Activated CD4-positive, alpha-beta memory T cell treated with anti-CD3 and anti-CD28 coated beads, Interleukin-2, amount 10 ng/mL, durations not matched to agents 7 days and 5 days (primary cell): ENCODE data around the gene FICD. TPM values are rescaled to one million over a fixed set of nuclear protein-coding genes. Genes with fewer than 3 reads are reported as not detected.

Experiments used
- CTCF ChIA-PET: fragments of 350-600 bp; sonication (Branson Sonifier 250); formaldehyde crosslinking; loops from one replicate; lab custom pipeline; 2021; ENCODE audit warnings: antibody characterized with exemption, inconsistent platforms; lab: Charles Lee
- POLR2A ChIA-PET: fragments of 350-600 bp; sonication (Branson Sonifier 250); formaldehyde crosslinking; loops from one replicate; lab custom pipeline; 2021; ENCODE audit warnings: antibody characterized with exemption; lab: Charles Lee
- DNase-seq: peaks from one replicate; pipeline ENCODE4 v3.0.0-alpha.2; 2020
- H3K27ac Mint-ChIP-seq: one replicate; pipeline ENCODE4 v1.8.0; 2021; ENCODE audit warnings: mild to moderate bottlenecking, mixed read lengths
- H3K27me3 Mint-ChIP-seq: one replicate; pipeline ENCODE4 v1.8.0; 2021; ENCODE audit warnings: mixed read lengths
- H3K36me3 Mint-ChIP-seq: one replicate; pipeline ENCODE4 v1.8.0; 2021; ENCODE audit warnings: low read depth, mixed read lengths
- H3K4me1 Mint-ChIP-seq: one replicate; pipeline ENCODE4 v1.8.0; 2021; ENCODE audit warnings: mixed read lengths
- H3K4me3 Mint-ChIP-seq: one replicate; pipeline ENCODE4 v1.8.0; 2021; ENCODE audit warnings: mild to moderate bottlenecking, mixed read lengths
- H3K9me3 Mint-ChIP-seq: one replicate; pipeline ENCODE4 v1.8.0; 2021; ENCODE audit warnings: mixed read lengths
- total RNA-seq, 2 experiments: library from RNA; stranded (reverse); gene quantifications; one replicate each; pipeline ENCODE4 v1.2.3, GENCODE V29; 2021

The FICD gene
- total RNA-seq, 2 experiments from 2014 or later = 6.3 to 7.1 TPM

GRCh38 chr12:108526482-108527165 lies 11.5 kb downstream of the FICD start:
- H3K27ac Mint-ChIP-seq = no peak overlapping the region
- no peaks in the 10 kb centered on the region for H3K27me3 Mint-ChIP-seq
- peaks cover 15% of the 10 kb centered on the region for H3K4me1 Mint-ChIP-seq
- no peak overlapping the region for H3K4me3 Mint-ChIP-seq
- no peak for DNase-seq
- H3K36me3 Mint-ChIP-seq = peaks cover 84% of the 10 kb centered on the region
- no peaks in the 10 kb centered on the region for H3K9me3 Mint-ChIP-seq
- ChIA-PET POLR2A (interaction anchor here (2.0 kb wide), 1 partner anchor 34 kb away, joined by 9 read pairs; the partner anchor contains the start of gene SART3), CTCF (interaction anchor here (1.5 kb wide), 1 partner anchor 12 kb away, joined by 3 read pairs; the partner anchor contains the start of gene FICD)

- Mint-ChIP-seq H3K4me1 (peaks cover 15% of the 10 kb centered on the region), H3K27ac (peak overlapping the region; percentile 25), H3K9me3 (no peaks in the 10 kb centered on the region), H3K27me3 (no peaks in the 10 kb centered on the region), H3K36me3 (peaks cover 79% of the 10 kb centered on the region), H3K4me3 (no peak overlapping the region)
- ChIA-PET CTCF (interaction anchor here (1.5 kb wide), 1 partner anchor 12 kb away, joined by 3 read pairs; the partner anchor contains the start of gene FICD), POLR2A (interaction anchor here (2.0 kb wide), 1 partner anchor 34 kb away, joined by 9 read pairs; the partner anchor contains the start of gene SART3)
- no peak for DNase-seq
Observed at GRCh38 chr12:108527166-108527496, 12.1 kb downstream of the FICD start.

- H3K36me3 Mint-ChIP-seq = peaks cover 67% of the 10 kb centered on the region
Observed at GRCh38 chr12:108530161-108530560, 15.1 kb downstream of the FICD start.

GRCh38 chr12:108531929-108532848 lies 17.1 kb downstream of the FICD start:
- DNase-seq = no peak
- CTCF ChIA-PET = no interaction called here
- POLR2A ChIA-PET = no interaction called here
- peaks cover 9% of the 10 kb centered on the region for H3K4me1 Mint-ChIP-seq
- H3K27ac Mint-ChIP-seq = no peak overlapping the region
- H3K27me3 Mint-ChIP-seq = no peaks in the 10 kb centered on the region
- peaks cover 65% of the 10 kb centered on the region for H3K36me3 Mint-ChIP-seq
- H3K9me3 Mint-ChIP-seq = no peaks in the 10 kb centered on the region
- H3K4me3 Mint-ChIP-seq = no peak overlapping the region

More at GRCh38 chr12:108530161-108530560, 15.1 kb downstream of the FICD start:
- Mint-ChIP-seq H3K4me1 (peaks cover 15% of the 10 kb centered on the region), H3K27ac (no peak overlapping the region), H3K9me3 (no peaks in the 10 kb centered on the region), H3K4me3 (no peak overlapping the region), H3K27me3 (no peaks in the 10 kb centered on the region)
- CTCF ChIA-PET = interaction anchor here (1.0 kb wide), 1 partner anchor 18 kb away, joined by 3 read pairs; no protein-coding TSS in a partner anchor
- DNase-seq = no peak
- POLR2A ChIA-PET = no interaction called here

GRCh38 chr12:108538146-108538545 lies 23.1 kb downstream of the FICD start:
- peaks cover 18% of the 10 kb centered on the region for H3K4me1 Mint-ChIP-seq
- no peak overlapping the region for H3K27ac Mint-ChIP-seq
- CTCF ChIA-PET = no interaction called here
- no peaks in the 10 kb centered on the region for H3K9me3 Mint-ChIP-seq
- DNase-seq = no peak
- H3K4me3 Mint-ChIP-seq = no peak overlapping the region
- no peaks in the 10 kb centered on the region for H3K27me3 Mint-ChIP-seq
- H3K36me3 Mint-ChIP-seq = peaks cover 65% of the 10 kb centered on the region
- POLR2A ChIA-PET = interaction anchor here (0.8 kb wide), 2 partner anchors 19 to 23 kb away, joined by 3 read pairs; partner anchors contain the start of gene SART3

GRCh38 chr12:108538616-108539195 lies 23.6 kb downstream of the FICD start:
- H3K36me3 Mint-ChIP-seq = peaks cover 70% of the 10 kb centered on the region
- H3K4me1 Mint-ChIP-seq = peaks cover 18% of the 10 kb centered on the region
- no peak overlapping the region for H3K4me3 Mint-ChIP-seq
- ChIA-PET POLR2A (no interaction called here), CTCF (no interaction called here)
- no peaks in the 10 kb centered on the region for H3K27me3 Mint-ChIP-seq
- no peak overlapping the region for H3K27ac Mint-ChIP-seq
- no peak for DNase-seq
- H3K9me3 Mint-ChIP-seq = no peaks in the 10 kb centered on the region

- CTCF ChIA-PET = no interaction called here
Observed at GRCh38 chr12:108542320-108542719, 27.2 kb downstream of the FICD start.

GRCh38 chr12:108543652-108544051 lies 28.6 kb downstream of the FICD start:
- POLR2A ChIA-PET = interaction anchor here (1.4 kb wide), 1 partner anchor 8 kb away, joined by 3 read pairs; no protein-coding TSS in a partner anchor
- Mint-ChIP-seq H3K27me3 (no peaks in the 10 kb centered on the region), H3K4me3 (no peak overlapping the region), H3K27ac (no peak overlapping the region), H3K9me3 (no peaks in the 10 kb centered on the region), H3K36me3 (peaks cover 64% of the 10 kb centered on the region), H3K4me1 (peaks cover 18% of the 10 kb centered on the region)
- DNase-seq = no peak
- CTCF ChIA-PET = no interaction called here

More at GRCh38 chr12:108542320-108542719, 27.2 kb downstream of the FICD start:
- peaks cover 66% of the 10 kb centered on the region for H3K36me3 Mint-ChIP-seq
- no peak overlapping the region for H3K27ac Mint-ChIP-seq
- no peaks in the 10 kb centered on the region for H3K9me3 Mint-ChIP-seq
- no peaks in the 10 kb centered on the region for H3K27me3 Mint-ChIP-seq
- POLR2A ChIA-PET = no interaction called here
- H3K4me1 Mint-ChIP-seq = peaks cover 18% of the 10 kb centered on the region
- H3K4me3 Mint-ChIP-seq = no peak overlapping the region
- no peak for DNase-seq

- no peaks in the 10 kb centered on the region for H3K9me3 Mint-ChIP-seq
- POLR2A ChIA-PET = no interaction called here
- H3K4me3 Mint-ChIP-seq = no peak overlapping the region
- peaks cover 30% of the 10 kb centered on the region for H3K4me1 Mint-ChIP-seq
- H3K27ac Mint-ChIP-seq = no peak overlapping the region
- H3K27me3 Mint-ChIP-seq = no peaks in the 10 kb centered on the region
- peaks cover 61% of the 10 kb centered on the region for H3K36me3 Mint-ChIP-seq
- CTCF ChIA-PET = no interaction called here
- no peak for DNase-seq
Observed at GRCh38 chr12:108547686-108548085, 32.6 kb downstream of the FICD start.

- no peak for DNase-seq
- peaks cover 37% of the 10 kb centered on the region for H3K4me1 Mint-ChIP-seq
- no peak overlapping the region for H3K4me3 Mint-ChIP-seq
- CTCF ChIA-PET = interaction anchor here (1.1 to 1.2 kb wide), 2 partner anchors 10 to 37 kb away, joined by 5 to 9 read pairs; no protein-coding TSS in a partner anchor
- POLR2A ChIA-PET = interaction anchor here (1.0 to 2.3 kb wide), 4 partner anchors 10 to 79 kb away, joined by 3 to 16 read pairs (median 4); partner anchors contain the start of genes ISCU and SART3
- H3K27ac Mint-ChIP-seq = peak overlapping the region; percentile 19
- H3K9me3 Mint-ChIP-seq = no peaks in the 10 kb centered on the region
- peaks cover 52% of the 10 kb centered on the region for H3K36me3 Mint-ChIP-seq
- no peaks in the 10 kb centered on the region for H3K27me3 Mint-ChIP-seq
Observed at GRCh38 chr12:108548954-108549521, 34.0 kb downstream of the FICD start.

GRCh38 chr12:108551535-108551934 lies 36.5 kb downstream of the FICD start:
- ChIA-PET POLR2A (interaction anchor here (0.9 to 1.0 kb wide), 2 partner anchors 9 to 10 kb away, joined by 4 read pairs; partner anchors contain the start of gene SART3), CTCF (no interaction called here)
- no peak overlapping the region for H3K4me3 Mint-ChIP-seq

GRCh38 chr12:108553799-108554198 lies 38.7 kb downstream of the FICD start:
- Mint-ChIP-seq H3K36me3 (peaks cover 41% of the 10 kb centered on the region), H3K27me3 (no peaks in the 10 kb centered on the region), H3K4me1 (peaks cover 70% of the 10 kb centered on the region), H3K4me3 (no peak overlapping the region), H3K27ac (no peak overlapping the region), H3K9me3 (no peaks in the 10 kb centered on the region)
- POLR2A ChIA-PET = no interaction called here
- CTCF ChIA-PET = no interaction called here
- DNase-seq = no peak

More at GRCh38 chr12:108551535-108551934, 36.5 kb downstream of the FICD start:
- H3K4me1 Mint-ChIP-seq = peaks cover 53% of the 10 kb centered on the region
- H3K36me3 Mint-ChIP-seq = peaks cover 45% of the 10 kb centered on the region
- H3K27me3 Mint-ChIP-seq = no peaks in the 10 kb centered on the region
- DNase-seq = no peak
- H3K9me3 Mint-ChIP-seq = no peaks in the 10 kb centered on the region
- no peak overlapping the region for H3K27ac Mint-ChIP-seq
